Gastrocnemius medialis (tissue), 4 donors: Measurements from ENCODE around the gene PSMD5.

Source experiments
- POLR2A ChIP-seq, 2 donors: fragments of 450-650 bp; IDR thresholded peaks; one replicate each; pipeline ENCODE4 v1.6.1; 2017; ENCODE audit warnings: antibody characterized with exemption in 2 of 2, mild to moderate bottlenecking in 2 of 2, moderate library complexity in 2 of 2
- TF ChIP-seq, protein P1 (sequence below), 5 experiments: fragments of 450-650 bp in 3 of 5; fragments of 200-600 bp in 2 of 5; sonication (generic) in 2 of 5; IDR thresholded peaks in 4 of 5; conservative IDR thresholded peaks in 1 of 5; 1 replicate in 4 of 5; 2 replicates in 1 of 5; pipeline ENCODE4 v1.5.1; 2016 to 2019; ENCODE audit warnings: antibody characterized with exemption in 5 of 5, mild to moderate bottlenecking in 3 of 5, moderate library complexity in 3 of 5

DNA sequence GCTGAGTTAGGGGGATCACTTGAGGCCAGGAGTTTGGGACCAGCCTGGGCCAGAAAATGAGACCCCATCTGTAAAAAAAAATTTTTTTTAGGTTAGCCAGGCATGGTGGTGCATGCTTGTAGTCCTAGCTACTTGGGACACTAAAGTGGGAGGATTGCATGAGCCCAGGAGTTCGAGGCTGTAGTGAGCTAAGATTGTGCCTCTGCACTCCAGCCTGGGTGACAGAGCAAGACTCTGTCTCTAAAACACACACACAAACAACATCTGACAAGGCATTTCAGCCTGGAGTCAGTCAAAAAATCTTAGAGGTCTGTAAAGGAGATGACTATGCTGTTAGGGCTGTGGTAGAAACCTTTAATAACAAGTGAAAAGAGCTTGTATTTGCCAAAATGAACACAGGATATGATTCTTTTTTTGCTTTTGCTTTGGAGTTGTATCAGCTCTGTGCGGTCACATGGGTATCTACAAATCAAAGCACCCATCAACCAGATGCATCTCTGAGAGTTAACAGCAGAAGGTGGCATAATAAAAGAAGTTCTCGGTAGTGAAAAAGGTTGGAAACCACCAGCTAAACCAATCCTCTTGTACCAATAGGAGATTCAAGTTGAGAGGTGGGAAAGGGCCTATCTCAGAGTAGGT is 3.6 kb upstream of the PSMD5 start:
- TF ChIP-seq, protein P1, sequence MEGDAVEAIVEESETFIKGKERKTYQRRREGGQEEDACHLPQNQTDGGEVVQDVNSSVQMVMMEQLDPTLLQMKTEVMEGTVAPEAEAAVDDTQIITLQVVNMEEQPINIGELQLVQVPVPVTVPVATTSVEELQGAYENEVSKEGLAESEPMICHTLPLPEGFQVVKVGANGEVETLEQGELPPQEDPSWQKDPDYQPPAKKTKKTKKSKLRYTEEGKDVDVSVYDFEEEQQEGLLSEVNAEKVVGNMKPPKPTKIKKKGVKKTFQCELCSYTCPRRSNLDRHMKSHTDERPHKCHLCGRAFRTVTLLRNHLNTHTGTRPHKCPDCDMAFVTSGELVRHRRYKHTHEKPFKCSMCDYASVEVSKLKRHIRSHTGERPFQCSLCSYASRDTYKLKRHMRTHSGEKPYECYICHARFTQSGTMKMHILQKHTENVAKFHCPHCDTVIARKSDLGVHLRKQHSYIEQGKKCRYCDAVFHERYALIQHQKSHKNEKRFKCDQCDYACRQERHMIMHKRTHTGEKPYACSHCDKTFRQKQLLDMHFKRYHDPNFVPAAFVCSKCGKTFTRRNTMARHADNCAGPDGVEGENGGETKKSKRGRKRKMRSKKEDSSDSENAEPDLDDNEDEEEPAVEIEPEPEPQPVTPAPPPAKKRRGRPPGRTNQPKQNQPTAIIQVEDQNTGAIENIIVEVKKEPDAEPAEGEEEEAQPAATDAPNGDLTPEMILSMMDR (IDR thresholded peaks at IDR 0.05 in 4 of 5, conservative IDR thresholded peaks at IDR 0.05 in 1 of 5): no peak
- no peak for TF ChIP-seq POLR2A (IDR thresholded peaks at IDR 0.05)
